AG20443 (cell line): ENCODE results near the gene SNRNP35.
A peak's percentile ranks its signal among the peaks of the same experiment; 100 is the strongest.
"Not testable (repeated sequence)": the region's sequence is repeated elsewhere in the genome, so short reads cannot be mapped to it uniquely, and the experiment has no call there.

ENCODE experiments used
- DNase-seq: peaks from one replicate; pipeline ENCODE4 v3.0.0; 2012; ENCODE audit warnings: low spot score, mixed read lengths

SNRNP35 gene

GRCh38 chr12:123457980-123458779 lies at the start of gene SNRNP35:
Gene SNRNP35 (plus strand): TSS chr12:123458139. CDS start chr12:123465541, 7,402 bp downstream.
- peak; percentile 93 for DNase-seq

GRCh38 chr12:123408619-123409018 lies 49.3 kb upstream of the SNRNP35 start:
- DNase-seq, result not testable (repeated sequence)

- not testable (repeated sequence) for DNase-seq
Measured at GRCh38 chr12:123409284-123410040, 48.5 kb upstream of the SNRNP35 start.

- no peak for DNase-seq
Measured at GRCh38 chr12:123410041-123410412, 47.9 kb upstream of the SNRNP35 start.

GRCh38 chr12:123421314-123421713 lies 36.6 kb upstream of the SNRNP35 start:
- DNase-seq, result no peak

GRCh38 chr12:123427036-123427769 lies 30.7 kb upstream of the SNRNP35 start:
- no peak for DNase-seq

GRCh38 chr12:123428591-123428990 lies 29.3 kb upstream of the SNRNP35 start:
- DNase-seq, result no peak

GRCh38 chr12:123429101-123429500 lies 28.8 kb upstream of the SNRNP35 start:
- not testable (repeated sequence) for DNase-seq

GRCh38 chr12:123431951-123432817 lies 25.8 kb upstream of the SNRNP35 start:
- DNase-seq, result not testable (repeated sequence)

GRCh38 chr12:123433615-123434014 lies 24.3 kb upstream of the SNRNP35 start:
- no peak for DNase-seq

- DNase-seq, result no peak
Measured at GRCh38 chr12:123435636-123436016, 22.3 kb upstream of the SNRNP35 start.

GRCh38 chr12:123436017-123436964 lies 21.6 kb upstream of the SNRNP35 start, which contains the start of gene RILPL2:
Gene RILPL2 (minus strand): TSS chr12:123436684. CDS start chr12:123436420, 264 bp downstream.
- DNase-seq, result peak; percentile 96

- DNase-seq, result no peak
Measured at GRCh38 chr12:123441523-123442164, 16.3 kb upstream of the SNRNP35 start.

GRCh38 chr12:123442774-123443173 lies 15.2 kb upstream of the SNRNP35 start:
- DNase-seq, result no peak

GRCh38 chr12:123444092-123445026 lies 13.6 kb upstream of the SNRNP35 start:
- no peak for DNase-seq

GRCh38 chr12:123445388-123446332 lies 12.3 kb upstream of the SNRNP35 start:
- DNase-seq, result peak; percentile 48

GRCh38 chr12:123446333-123446713 lies 11.6 kb upstream of the SNRNP35 start:
- DNase-seq, result no peak
